Measurements from ENCODE around the gene TSPAN15.
A peak's percentile ranks its signal among the peaks of the same experiment; 100 is the strongest.

TSPAN15 gene

DNA sequence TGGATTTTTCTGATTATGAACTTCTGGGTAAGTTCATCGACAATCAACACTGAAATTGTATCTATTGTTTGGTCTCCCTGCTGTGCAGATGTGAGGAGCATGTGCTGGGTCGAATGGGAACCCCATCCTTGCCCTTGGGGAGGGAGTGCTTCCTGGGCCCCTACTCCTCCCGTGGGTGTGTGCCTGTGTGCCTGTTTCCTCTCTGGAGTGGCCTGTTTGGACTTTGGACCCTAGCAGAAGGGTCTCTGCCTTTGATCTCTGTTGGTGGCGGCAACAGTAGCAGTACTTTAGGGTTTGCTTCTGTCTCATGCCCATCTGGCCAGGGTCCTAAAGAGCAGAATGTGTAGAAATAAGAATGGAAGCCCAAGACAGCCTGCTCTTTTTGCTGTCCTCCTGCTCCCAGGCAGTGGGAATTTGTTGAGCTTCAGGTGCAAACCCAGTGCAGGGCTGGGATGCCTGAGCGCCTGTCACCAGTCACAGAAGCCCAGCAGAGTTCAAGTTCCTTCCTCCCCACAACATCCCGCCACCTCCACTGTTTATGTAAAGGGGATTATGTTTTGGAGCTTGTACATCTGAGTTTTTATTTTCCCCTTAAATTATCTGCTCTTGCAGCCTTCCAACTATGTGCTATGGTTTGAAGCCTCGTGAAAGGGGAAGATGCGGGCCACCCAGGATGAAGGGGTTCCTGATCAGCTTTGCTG is 33.1 kb upstream of the TSPAN15 start:
- DNase-seq: no peak

DNA sequence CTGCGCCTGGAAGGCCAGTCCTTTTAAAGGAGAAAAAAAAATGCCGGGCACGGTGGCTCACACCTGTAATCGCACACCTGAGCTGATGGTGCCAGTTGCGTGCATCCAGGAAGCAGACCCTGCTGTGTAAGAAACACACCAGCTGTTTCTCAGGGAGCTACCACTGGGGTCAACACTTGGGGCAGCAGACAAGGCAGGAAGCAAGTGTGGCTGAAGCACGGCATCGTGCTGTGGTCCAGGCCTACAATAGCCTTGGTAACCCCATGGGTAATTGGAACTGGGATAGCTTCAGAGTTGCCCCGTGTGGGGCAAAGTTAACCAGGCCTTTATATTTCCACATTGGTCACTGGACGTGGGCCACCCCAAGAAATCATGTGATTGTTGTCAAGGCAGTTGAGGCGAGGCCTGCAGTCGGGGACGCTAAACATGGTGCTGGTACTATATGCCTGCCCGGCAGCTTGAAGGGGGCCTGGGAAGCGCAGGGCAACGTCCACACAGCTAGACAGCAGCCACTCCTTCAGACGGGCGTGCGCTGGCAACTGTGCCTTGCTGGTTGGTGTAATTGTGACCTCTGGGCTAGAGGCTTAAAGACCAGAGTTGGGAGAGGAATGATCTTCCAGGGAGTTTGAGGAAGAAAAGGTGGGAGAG is 32.0 kb upstream of the TSPAN15 start:
- no peak for DNase-seq

GRCh38 chr10:69419744-69420126 is 31.5 kb upstream of the TSPAN15 start:
- DNase-seq: no peak

GRCh38 chr10:69421611-69422308 is 29.5 kb upstream of the TSPAN15 start:
- peak in 1 of 2 experiments; percentile 19 for DNase-seq

GRCh38 chr10:69422676-69423075 is 28.6 kb upstream of the TSPAN15 start:
- DNase-seq: no peak

- DNase-seq: no peak
Measured at GRCh38 chr10:69425041-69425440, 26.2 kb upstream of the TSPAN15 start.

- no peak for DNase-seq
Measured at GRCh38 chr10:69425511-69426298, 25.6 kb upstream of the TSPAN15 start.

DNA sequence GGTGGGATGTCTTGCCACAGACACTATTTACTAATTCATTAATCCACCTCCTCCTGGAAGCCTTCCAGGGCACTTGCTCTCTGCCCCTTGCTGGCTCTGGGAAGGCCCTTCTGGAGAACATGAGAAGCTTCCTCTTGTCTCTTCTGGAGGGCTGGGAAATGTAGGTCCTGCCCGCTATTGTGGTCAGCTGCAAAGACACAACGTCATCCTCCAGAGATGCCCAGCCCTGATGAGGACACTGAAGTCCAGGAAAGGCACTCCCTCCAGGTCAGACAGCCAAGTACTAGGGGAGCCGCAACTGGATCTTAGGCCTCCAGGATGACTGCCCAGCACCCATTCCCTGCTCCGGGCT is 24.9 kb upstream of the TSPAN15 start:
- no peak for DNase-seq

- peak; percentile 13 to 41 for DNase-seq
Measured at GRCh38 chr10:69428165-69428564, 23.1 kb upstream of the TSPAN15 start.

GRCh38 chr10:69434169-69434568 is 17.1 kb upstream of the TSPAN15 start:
- no peak for DNase-seq

DNA sequence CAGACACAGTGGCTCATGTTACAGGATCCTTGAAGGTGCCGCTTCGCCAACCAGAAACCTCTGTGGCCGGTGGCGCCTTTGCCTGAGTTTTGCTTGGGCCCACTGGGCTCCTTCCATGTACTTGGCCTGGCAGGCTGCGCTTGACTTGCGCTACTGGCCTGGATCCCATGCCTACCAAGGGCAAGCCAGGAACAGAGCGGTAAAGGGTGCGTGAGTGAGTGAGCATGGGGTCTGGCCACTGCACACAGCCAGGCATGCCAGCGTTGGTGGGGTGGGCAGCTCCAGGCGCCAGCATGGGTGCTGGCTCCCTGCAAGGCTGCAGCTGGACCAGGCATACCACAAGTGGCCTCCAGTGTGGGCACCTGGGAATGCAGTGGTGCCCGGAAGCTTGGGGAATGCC is 16.3 kb upstream of the TSPAN15 start:
- no peak for DNase-seq

DNA sequence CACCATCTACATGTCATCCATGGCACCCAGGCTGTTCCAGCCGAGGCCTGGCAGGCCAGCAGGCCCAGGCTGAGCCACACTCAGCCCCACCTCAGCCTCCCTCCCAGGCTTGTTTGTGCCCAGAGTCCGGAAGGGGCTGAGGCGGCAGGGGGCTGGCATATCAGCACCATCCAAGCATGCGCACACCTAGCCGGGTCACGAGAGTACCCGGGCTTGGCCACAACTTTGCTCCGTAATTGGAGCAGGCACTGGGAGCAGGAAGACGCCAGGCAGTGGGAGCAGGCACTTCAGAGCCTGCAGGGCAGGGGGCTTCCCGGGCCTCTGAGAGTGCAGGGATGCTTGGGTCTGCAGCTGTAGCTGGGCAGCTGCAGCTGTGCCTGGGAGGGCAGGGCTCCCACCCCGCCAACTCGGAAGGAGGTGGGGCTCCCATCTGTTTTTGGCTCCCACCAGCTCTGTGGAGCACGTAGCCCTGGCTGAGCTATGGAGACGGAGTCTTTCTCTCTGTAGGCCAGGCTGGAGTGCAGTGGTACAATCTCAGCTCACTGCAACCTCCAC is 15.2 kb upstream of the TSPAN15 start:
- no peak for DNase-seq

DNA sequence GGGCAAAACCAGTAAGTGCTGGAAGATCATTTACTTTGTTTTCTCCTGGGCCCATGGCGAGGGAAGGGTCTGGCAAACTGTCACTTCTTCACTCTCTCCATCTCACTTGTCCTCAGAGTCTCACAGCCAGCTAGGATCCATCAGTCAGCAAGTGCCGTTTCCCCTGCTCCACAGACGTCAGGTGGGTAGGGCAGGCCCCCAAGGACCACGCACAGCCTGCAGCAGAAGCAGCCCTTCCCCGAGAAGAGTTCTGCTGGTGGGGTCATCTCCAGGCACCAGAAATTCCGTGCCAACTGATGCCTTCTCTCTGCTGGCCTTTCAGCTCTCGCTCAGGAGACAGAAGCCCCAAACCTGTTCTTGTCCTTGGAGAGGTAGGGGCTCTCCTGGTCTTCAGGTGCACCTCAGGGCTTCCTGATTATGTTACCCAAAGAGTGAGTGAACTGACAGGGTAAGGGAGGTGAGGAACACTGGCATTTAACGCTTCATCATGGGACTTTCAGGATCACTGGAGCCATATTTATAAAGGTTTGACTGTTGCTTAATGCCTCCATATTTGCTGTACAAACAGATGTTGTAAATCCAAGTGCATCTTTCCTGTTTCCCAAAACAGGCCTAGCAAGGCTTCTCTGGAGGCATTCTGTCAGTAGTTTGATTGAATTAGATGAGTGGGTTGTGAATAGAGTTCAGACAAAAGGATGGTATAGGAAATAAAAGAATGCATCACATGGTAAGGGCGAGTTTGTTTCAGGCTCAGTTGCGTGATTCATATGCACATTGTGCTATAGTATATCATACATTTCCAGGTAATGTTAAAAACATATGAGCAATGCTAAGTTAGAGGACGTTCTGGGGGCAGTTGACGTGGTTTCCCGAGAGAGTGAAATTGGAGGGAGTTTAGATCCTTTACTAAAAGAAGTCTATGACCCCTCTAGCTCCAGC is 13.7 kb upstream of the TSPAN15 start:
- DNase-seq: no peak

DNA sequence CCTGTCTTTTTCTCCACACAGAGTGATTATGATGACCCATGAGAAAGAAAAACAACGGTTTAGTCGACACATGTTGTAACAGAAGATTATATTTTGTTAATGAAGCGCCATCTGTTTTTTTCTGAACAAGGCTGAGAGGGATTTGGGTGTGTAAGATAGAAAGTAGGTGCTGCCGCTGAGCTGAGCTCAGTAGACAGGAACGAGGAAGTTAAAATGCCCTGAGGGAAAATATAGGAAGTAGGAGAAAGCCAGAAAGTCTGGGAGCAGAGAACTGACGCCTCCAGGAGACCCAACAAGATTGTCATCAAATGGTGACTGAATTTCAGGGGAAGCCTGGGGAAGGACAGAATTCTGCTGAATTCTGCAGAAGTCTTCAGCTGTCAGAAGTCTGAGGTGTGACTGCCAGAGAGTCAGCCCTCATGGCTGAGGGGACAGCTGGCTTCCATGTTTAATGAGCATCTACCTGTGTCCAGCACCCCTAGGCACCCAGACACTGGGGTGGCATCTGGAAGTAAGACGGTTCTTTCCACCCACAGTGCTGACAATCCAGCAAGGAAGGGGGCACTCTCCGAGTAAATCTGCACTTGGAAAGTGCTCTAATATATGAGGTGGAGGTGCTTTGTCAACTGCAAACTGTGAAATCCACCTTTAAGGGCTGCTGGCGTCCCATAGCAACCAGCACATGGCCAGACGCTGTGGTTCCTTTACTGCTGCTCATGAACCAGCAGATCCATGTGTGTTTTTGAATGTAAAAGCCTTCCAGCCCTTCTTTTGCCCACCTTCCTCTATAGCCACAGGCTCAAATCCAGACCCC is 12.5 kb upstream of the TSPAN15 start:
- DNase-seq: peak in 1 of 2 experiments; percentile 11

- DNase-seq: no peak
Measured at GRCh38 chr10:69439350-69439739, 11.9 kb upstream of the TSPAN15 start.

- no peak for DNase-seq
Measured at GRCh38 chr10:69439813-69440506, 11.3 kb upstream of the TSPAN15 start.

DNA sequence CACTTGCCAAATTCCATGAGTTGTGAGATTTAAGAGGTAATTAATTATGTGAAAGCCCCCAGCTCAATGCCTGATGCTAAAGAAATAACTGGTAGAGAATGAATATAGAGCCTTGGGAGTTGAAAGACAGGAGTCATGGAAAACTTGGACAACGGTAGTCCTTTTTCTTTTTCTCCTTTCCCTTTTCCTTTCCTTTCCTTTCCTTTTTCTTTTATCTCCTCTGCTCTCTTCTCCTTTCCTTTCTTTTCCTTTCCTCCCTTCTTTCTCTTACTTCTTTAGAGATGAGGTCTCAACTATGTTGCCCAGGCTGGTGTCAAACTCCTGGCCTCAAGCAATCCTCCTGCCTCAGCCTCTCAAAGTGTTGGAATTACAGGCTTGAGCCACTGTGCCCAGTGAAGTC is 7.9 kb upstream of the TSPAN15 start:
- no peak for DNase-seq

GRCh38 chr10:69445041-69445440 is 6.2 kb upstream of the TSPAN15 start:
- no peak for DNase-seq

DNA sequence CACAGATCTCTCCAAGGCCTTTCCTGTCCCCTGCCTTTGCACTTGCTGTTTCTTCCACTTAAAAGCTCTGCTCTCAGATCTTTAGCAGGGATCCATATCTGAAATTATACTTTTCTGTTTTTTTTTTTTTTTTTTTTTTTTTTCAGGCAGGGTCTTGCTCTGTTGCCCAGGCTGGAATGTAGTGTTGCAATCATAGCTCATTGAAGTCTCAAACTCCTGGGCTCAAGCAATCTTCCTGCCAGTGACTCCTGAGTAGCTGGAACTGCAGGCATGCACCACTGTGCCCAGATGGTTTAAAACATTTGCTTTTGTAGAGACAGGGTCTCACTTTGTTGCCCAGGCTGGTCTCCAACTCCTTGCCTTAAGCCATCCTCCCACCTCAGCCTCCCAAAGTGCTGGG is 5.0 kb upstream of the TSPAN15 start:
- no peak for DNase-seq

- DNase-seq: no peak
Measured at GRCh38 chr10:69446650-69447151, 4.6 kb upstream of the TSPAN15 start.

Data from NCI-H2081 (cell line).